B cell (primary cell): ENCODE data around the gene WDR90. TPM values are rescaled to one million over a fixed set of nuclear protein-coding genes. Genes with fewer than 3 reads are reported as not detected.

Experiments used
- ATAC-seq: fragments of 200-7000 bp; cut with Tn5 transposase; one replicate; pipeline ENCODE4 v1.10.0; 2021; ENCODE audit warnings: low read depth, mild to moderate bottlenecking, moderate number of reproducible peaks, moderate library complexity
- CTCF ChIA-PET: fragments of 350-600 bp; sonication (Branson Sonifier 250); formaldehyde crosslinking; loops from one replicate; lab custom pipeline; 2021; ENCODE audit warnings: antibody characterized with exemption, inconsistent platforms; lab: Charles Lee
- POLR2A ChIA-PET: fragments of 350-600 bp; sonication (Branson Sonifier 250); formaldehyde crosslinking; loops from one replicate; lab custom pipeline; 2021; ENCODE audit warnings: antibody characterized with exemption; lab: Charles Lee
- DNase-seq: peaks from one replicate; pipeline ENCODE4 v3.0.0; 2013
- H2AFZ ChIP-seq: 2 replicates; pipeline ENCODE4 v1.6.1; 2012; ENCODE audit warnings: mild to moderate bottlenecking, low read depth, low read length; ENCODE audit not compliant: insufficient read depth, poor library complexity, severe bottlenecking
- H3K27ac ChIP-seq, 2 donors: 1 replicate in 1 of 2; 2 replicates in 1 of 2; pipeline ENCODE4 v1.5.1; 2012 to 2013; ENCODE audit warnings: low read length in 2 of 2, mild to moderate bottlenecking in 2 of 2, moderate library complexity in 1 of 2
- H3K27me3 ChIP-seq, 4 experiments: fragments of 200-600 bp in 1 of 4; sonication (generic) in 1 of 4; replicated peaks in 1 of 4; 1 replicate in 2 of 4; 2 replicates in 2 of 4; pipeline versions ENCODE4 v1.6.1 to v1.7.0; 2013 to 2016; ENCODE audit warnings: low read length in 3 of 4, mild to moderate bottlenecking in 2 of 4, mixed read lengths in 1 of 4, moderate library complexity in 1 of 4; ENCODE audit not compliant: insufficient read depth in 4 of 4, control insufficient read depth in 3 of 4; ENCODE audit errors: control extremely low read depth in 1 of 4
- H3K36me3 ChIP-seq, 2 experiments: replicated peaks in 1 of 2; 1 replicate in 1 of 2; 2 replicates in 1 of 2; pipeline versions ENCODE4 v1.6.1 to v1.7.1; 2013; ENCODE audit warnings: low read length in 1 of 2; ENCODE audit not compliant: insufficient read depth in 2 of 2, control insufficient read depth in 1 of 2; ENCODE audit errors: control extremely low read depth in 1 of 2, extremely low read depth in 1 of 2
- H3K4me1 ChIP-seq, 2 donors: fragments of 200-600 bp in 1 of 2; sonication (generic) in 1 of 2; 1 replicate in 1 of 2; 2 replicates in 1 of 2; pipeline versions ENCODE4 v1.5.1 to v1.6.1; 2013 to 2017; ENCODE audit warnings: low read length in 2 of 2; ENCODE audit not compliant: control insufficient read depth in 2 of 2, insufficient read depth in 2 of 2
- H3K4me2 ChIP-seq: replicated peaks from 2 replicates; pipeline ENCODE3; 2012; ENCODE audit warnings: mild to moderate bottlenecking, low read depth, low read length; ENCODE audit not compliant: poor library complexity, severe bottlenecking
- H3K4me3 ChIP-seq, 5 experiments: fragments of 200-600 bp in 1 of 5; sonication (generic) in 1 of 5; 1 replicate in 3 of 5; 2 replicates in 2 of 5; pipeline versions ENCODE4 v1.5.1 to v1.7.0; 2011 to 2016; ENCODE audit warnings: low read length in 4 of 5, mild to moderate bottlenecking in 4 of 5, low read depth in 2 of 5, control low read depth in 1 of 5, moderate library complexity in 1 of 5; ENCODE audit not compliant: insufficient read depth in 1 of 5; ENCODE audit errors: control extremely low read depth in 1 of 5, extremely low read depth in 1 of 5
- H3K79me2 ChIP-seq: fragments of 200-600 bp; sonication (generic); one replicate; pipeline ENCODE4 v1.6.0; 2016; ENCODE audit warnings: low read length; ENCODE audit not compliant: control insufficient read depth, insufficient read depth
- H3K9ac ChIP-seq: fragments of 200-600 bp; sonication (generic); 2 replicates; pipeline ENCODE4 v1.6.1; 2017; ENCODE audit warnings: mild to moderate bottlenecking, low read length, moderate library complexity
- H3K9me3 ChIP-seq, 3 donors: one replicate each; pipeline versions ENCODE4 v1.6.1 to v1.7.1; 2013; ENCODE audit warnings: low read length in 2 of 3; ENCODE audit not compliant: control insufficient read depth in 2 of 3, insufficient read depth in 1 of 3; ENCODE audit errors: control extremely low read depth in 1 of 3
- H4K20me1 ChIP-seq: 2 replicates; pipeline ENCODE4 v1.6.0; 2012; ENCODE audit warnings: mild to moderate bottlenecking, low read length; ENCODE audit not compliant: insufficient read depth, control insufficient read depth, poor library complexity, severe bottlenecking
- H3K27ac Mint-ChIP-seq: one replicate; pipeline ENCODE4 v1.8.0; 2021; ENCODE audit warnings: mixed read lengths
- H3K27me3 Mint-ChIP-seq: one replicate; pipeline ENCODE4 v1.8.0; 2021; ENCODE audit warnings: mixed read lengths
- H3K4me1 Mint-ChIP-seq: one replicate; pipeline ENCODE4 v1.8.0; 2021; ENCODE audit warnings: mixed read lengths
- H3K4me3 Mint-ChIP-seq: one replicate; pipeline ENCODE4 v1.8.0; 2021; ENCODE audit warnings: mixed read lengths
- H3K9me3 Mint-ChIP-seq: one replicate; pipeline ENCODE4 v1.8.0; 2022; ENCODE audit warnings: mixed read lengths; ENCODE audit not compliant: insufficient read depth
- CTCF ChIP-seq: fragments of 200-600 bp; IDR thresholded peaks from one replicate; pipeline ENCODE4 v1.8.0; 2022; ENCODE audit warnings: antibody characterized with exemption, mild to moderate bottlenecking
- EZH2 ChIP-seq: IDR thresholded peaks from 2 replicates; pipeline ENCODE4 v1.6.1; 2012; ENCODE audit warnings: borderline replicate concordance, low read depth, mild to moderate bottlenecking, moderate library complexity, low read length; ENCODE audit not compliant: insufficient read depth, poor library complexity, severe bottlenecking
- WGBS: methylation state at CpG from one replicate; pipeline ENCODE4 v1.1.5; 2013; ENCODE audit warnings: missing lambda C conversion rate; ENCODE audit not compliant: insufficient coverage; 5-methylcytosine and 5-hydroxymethylcytosine counted together
- intact Hi-C: fragments of 100-400 bp; cut with micrococcal nuclease; formaldehyde crosslinking; loops from one replicate; pipeline ENCODE4 v1.10.0; 2022
- polyA plus RNA-seq: library from polyadenylated mRNA; depleted of rRNA; stranded (reverse); fragments of >200 nt; gene quantifications from 2 replicates; pipeline ENCODE4 v1.2.3, GENCODE V29; 2012
- total RNA-seq, 2 donors: library from RNA; stranded (reverse); fragments of 120-200 nt in 1 of 2; gene quantifications; 1 replicate in 1 of 2; 2 replicates in 1 of 2; pipeline versions ENCODE4 v1.2.3 to v1.2.4, GENCODE V29; 2013 to 2022

The WDR90 gene
- total and polyA plus RNA-seq, 2 donors (not counting 1 experiment from before 2014, with no cell fraction given): 23.1 to 34.7 TPM

- CTCF ChIA-PET: no interaction called here
- H3K4me2 ChIP-seq: no peak overlapping the region
These were observed 28.3 kb upstream of the WDR90 start for GRCh38 chr16:620700-621525.

More at GRCh38 chr16:620700-621525, 28.3 kb upstream of the WDR90 start:
- DNase-seq (no peak), ATAC-seq (no peak)
- Histone ChIP-seq H3K4me3 (no peak overlapping the region), H3K4me1 (no peaks in the 10 kb centered on the region), H3K9me3 (no peaks in the 10 kb centered on the region), H3K9ac (no peak overlapping the region), H3K27ac (no peak overlapping the region), H3K79me2 (peaks cover 13% of the 10 kb centered on the region), H2AFZ (no peak overlapping the region), H3K36me3 (peaks cover 0 to 4% of the 10 kb centered on the region in 2 experiments), H4K20me1 (peaks cover 8% of the 10 kb centered on the region), H3K27me3 (no peaks in the 10 kb centered on the region)
- no peak for TF ChIP-seq CTCF
- no peak for TF ChIP-seq EZH2
- H3K4me3 Mint-ChIP-seq: no peak overlapping the region
- POLR2A ChIA-PET: no interaction called here
- no peak overlapping the region for H3K27ac Mint-ChIP-seq
- no peaks in the 10 kb centered on the region for H3K9me3 Mint-ChIP-seq
- no peaks in the 10 kb centered on the region for H3K27me3 Mint-ChIP-seq
- intact Hi-C loops: no loop called here
- WGBS: 94% methylated on average over 29 of the region's 41 CpGs
- H3K4me1 Mint-ChIP-seq: no peaks in the 10 kb centered on the region
